ENCODE data around the gene TGFBR3.

The TGFBR3 gene

GRCh38 chr1:91863498-91863897, 22.5 kb downstream of the TGFBR3 start:
- H3K27me3 ChIP-seq (ENCODE audit: insufficient read depth, poor library complexity, severe bottlenecking): no peaks in the 10 kb centered on the region
- ATAC-seq (ENCODE audit: low read depth) (no peak), DNase-seq (ENCODE audit: low spot score) (no peak)
- no peaks in the 10 kb centered on the region for H3K36me3 ChIP-seq (ENCODE audit: low read depth)
- no peak overlapping the region for H3K4me3 ChIP-seq (ENCODE audit: severe bottlenecking)
- peaks cover 18% of the 10 kb centered on the region for H3K4me1 ChIP-seq (ENCODE audit: insufficient read depth, poor library complexity, severe bottlenecking)
- peak overlapping the region; percentile 97 for H3K27ac ChIP-seq (ENCODE audit: poor library complexity, severe bottlenecking)
- no peaks in the 10 kb centered on the region for H3K9me3 ChIP-seq (ENCODE audit: severe bottlenecking)
- TF ChIP-seq CTCF (IDR thresholded peaks at IDR 0.05; ENCODE audit: poor library complexity, severe bottlenecking): no peak

GRCh38 chr1:91862120-91862519, 23.8 kb downstream of the TGFBR3 start:
- TF ChIP-seq CTCF (IDR thresholded peaks at IDR 0.05; ENCODE audit: poor library complexity, severe bottlenecking): no peak
- Histone ChIP-seq H3K9me3 (ENCODE audit: severe bottlenecking) (no peaks in the 10 kb centered on the region), H3K4me1 (ENCODE audit: insufficient read depth, poor library complexity, severe bottlenecking) (peaks cover 18% of the 10 kb centered on the region), H3K4me3 (ENCODE audit: severe bottlenecking) (no peak overlapping the region), H3K36me3 (ENCODE audit: low read depth) (no peaks in the 10 kb centered on the region), H3K27me3 (ENCODE audit: insufficient read depth, poor library complexity, severe bottlenecking) (no peaks in the 10 kb centered on the region), H3K27ac (ENCODE audit: poor library complexity, severe bottlenecking) (no peak overlapping the region)
- no peak for DNase-seq (ENCODE audit: low spot score)
- no peak for ATAC-seq (ENCODE audit: low read depth)

GRCh38 chr1:91857557-91858239, 28.3 kb downstream of the TGFBR3 start:
- H3K9me3 ChIP-seq (ENCODE audit: severe bottlenecking): no peaks in the 10 kb centered on the region
- ATAC-seq (ENCODE audit: low read depth) (no peak), DNase-seq (ENCODE audit: low spot score) (no peak)
- no peak for TF ChIP-seq CTCF (IDR thresholded peaks at IDR 0.05; ENCODE audit: poor library complexity, severe bottlenecking)
- no peak overlapping the region for H3K27ac ChIP-seq (ENCODE audit: poor library complexity, severe bottlenecking)
- H3K4me1 ChIP-seq (ENCODE audit: insufficient read depth, poor library complexity, severe bottlenecking): no peaks in the 10 kb centered on the region
- no peak overlapping the region for H3K4me3 ChIP-seq (ENCODE audit: severe bottlenecking)
- no peaks in the 10 kb centered on the region for H3K27me3 ChIP-seq (ENCODE audit: insufficient read depth, poor library complexity, severe bottlenecking)
- no peaks in the 10 kb centered on the region for H3K36me3 ChIP-seq (ENCODE audit: low read depth)

- Histone ChIP-seq H3K36me3 (ENCODE audit: low read depth) (no peaks in the 10 kb centered on the region), H3K4me1 (ENCODE audit: insufficient read depth, poor library complexity, severe bottlenecking) (peaks cover 1% of the 10 kb centered on the region), H3K9me3 (ENCODE audit: severe bottlenecking) (no peaks in the 10 kb centered on the region), H3K27ac (ENCODE audit: poor library complexity, severe bottlenecking) (no peak overlapping the region), H3K4me3 (ENCODE audit: severe bottlenecking) (no peak overlapping the region), H3K27me3 (ENCODE audit: insufficient read depth, poor library complexity, severe bottlenecking) (no peaks in the 10 kb centered on the region)
- ATAC-seq (ENCODE audit: low read depth): no peak
- no peak for DNase-seq (ENCODE audit: low spot score)
- TF ChIP-seq CTCF (IDR thresholded peaks at IDR 0.05; ENCODE audit: poor library complexity, severe bottlenecking): no peak
Measured at GRCh38 chr1:91856996-91857395, 29.0 kb downstream of the TGFBR3 start.

GRCh38 chr1:91854852-91855534, 31.0 kb downstream of the TGFBR3 start:
- Histone ChIP-seq H3K4me3 (ENCODE audit: severe bottlenecking) (no peak overlapping the region), H3K27me3 (ENCODE audit: insufficient read depth, poor library complexity, severe bottlenecking) (no peaks in the 10 kb centered on the region), H3K9me3 (ENCODE audit: severe bottlenecking) (no peaks in the 10 kb centered on the region), H3K4me1 (ENCODE audit: insufficient read depth, poor library complexity, severe bottlenecking) (peaks cover 14% of the 10 kb centered on the region), H3K27ac (ENCODE audit: poor library complexity, severe bottlenecking) (no peak overlapping the region), H3K36me3 (ENCODE audit: low read depth) (no peaks in the 10 kb centered on the region)
- TF ChIP-seq CTCF (IDR thresholded peaks at IDR 0.05; ENCODE audit: poor library complexity, severe bottlenecking): no peak
- ATAC-seq (ENCODE audit: low read depth): no peak
- no peak for DNase-seq (ENCODE audit: low spot score)
